NB4 (cell line): ENCODE measurements around the gene CDH22.

Experiments used
- MYC ChIP-seq: IDR thresholded peaks from 2 replicates; pipeline ENCODE4 v1.6.1; 2011; ENCODE audit warnings: low read depth, low read length
- POLR2A ChIP-seq: IDR thresholded peaks from 2 replicates; pipeline ENCODE4 v1.6.1; 2011; ENCODE audit warnings: mild to moderate bottlenecking; ENCODE audit not compliant: insufficient read length; ENCODE audit errors: extremely low read depth
- TF ChIP-seq, protein P1 (sequence below): IDR thresholded peaks from one replicate; pipeline ENCODE4 v1.5.1; 2012; ENCODE audit warnings: low read depth, low read length
- TF ChIP-seq, protein P2 (sequence below): IDR thresholded peaks from 2 replicates; pipeline ENCODE4 v1.6.1; 2011; ENCODE audit warnings: low read depth, low read length

DNA sequence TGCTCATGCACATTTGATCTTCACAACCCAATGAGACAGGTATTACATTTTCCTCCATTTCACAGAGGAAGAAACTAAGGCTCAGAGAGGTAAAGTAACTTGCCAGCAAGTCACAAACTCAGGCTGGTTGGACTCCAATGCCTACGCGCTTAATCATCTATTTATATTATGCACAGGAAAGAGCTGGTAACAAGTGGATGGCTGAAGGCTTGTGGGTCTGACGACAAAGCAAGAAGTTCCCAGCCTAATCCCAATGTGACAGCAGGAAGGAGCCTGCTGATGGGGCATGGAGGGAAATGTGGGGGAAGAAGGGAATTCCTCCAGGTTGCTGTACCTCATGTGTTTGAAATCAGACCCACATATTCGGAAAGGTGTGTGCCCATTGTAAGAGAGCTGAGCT lies 3.9 kb downstream of the CDH22 start:
- TF ChIP-seq POLR2A (no peak), MYC (no peak)
- TF ChIP-seq, protein P1, sequence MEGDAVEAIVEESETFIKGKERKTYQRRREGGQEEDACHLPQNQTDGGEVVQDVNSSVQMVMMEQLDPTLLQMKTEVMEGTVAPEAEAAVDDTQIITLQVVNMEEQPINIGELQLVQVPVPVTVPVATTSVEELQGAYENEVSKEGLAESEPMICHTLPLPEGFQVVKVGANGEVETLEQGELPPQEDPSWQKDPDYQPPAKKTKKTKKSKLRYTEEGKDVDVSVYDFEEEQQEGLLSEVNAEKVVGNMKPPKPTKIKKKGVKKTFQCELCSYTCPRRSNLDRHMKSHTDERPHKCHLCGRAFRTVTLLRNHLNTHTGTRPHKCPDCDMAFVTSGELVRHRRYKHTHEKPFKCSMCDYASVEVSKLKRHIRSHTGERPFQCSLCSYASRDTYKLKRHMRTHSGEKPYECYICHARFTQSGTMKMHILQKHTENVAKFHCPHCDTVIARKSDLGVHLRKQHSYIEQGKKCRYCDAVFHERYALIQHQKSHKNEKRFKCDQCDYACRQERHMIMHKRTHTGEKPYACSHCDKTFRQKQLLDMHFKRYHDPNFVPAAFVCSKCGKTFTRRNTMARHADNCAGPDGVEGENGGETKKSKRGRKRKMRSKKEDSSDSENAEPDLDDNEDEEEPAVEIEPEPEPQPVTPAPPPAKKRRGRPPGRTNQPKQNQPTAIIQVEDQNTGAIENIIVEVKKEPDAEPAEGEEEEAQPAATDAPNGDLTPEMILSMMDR = no peak
- TF ChIP-seq, protein P2, sequence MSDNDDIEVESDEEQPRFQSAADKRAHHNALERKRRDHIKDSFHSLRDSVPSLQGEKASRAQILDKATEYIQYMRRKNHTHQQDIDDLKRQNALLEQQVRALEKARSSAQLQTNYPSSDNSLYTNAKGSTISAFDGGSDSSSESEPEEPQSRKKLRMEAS = no peak
